Measurements from ENCODE around the gene CALN1. TPM values are rescaled to one million over a fixed set of nuclear protein-coding genes. Genes with fewer than 3 reads are reported as not detected.

Gene CALN1
- polyA plus RNA-seq, 1 donor from 2014 or later = 7.8 TPM

GRCh38 chr7:72275382-72276070 lies 136.6 kb downstream of the CALN1 start:
- H3K36me3 ChIP-seq (ENCODE audit: insufficient read depth, low read length) = no peaks in the 10 kb centered on the region
- H4K20me1 ChIP-seq (ENCODE audit: insufficient read depth) = no peaks in the 10 kb centered on the region
- H2AFZ ChIP-seq (ENCODE audit: low read depth, low read length) = no peak overlapping the region
- no peaks in the 10 kb centered on the region for H3K9me2 ChIP-seq (ENCODE audit: insufficient read depth, low read length)
- no peaks in the 10 kb centered on the region for H3K27me3 ChIP-seq (ENCODE audit: insufficient read depth, low read depth, low read length)
- H3K79me2 ChIP-seq (replicated peaks; ENCODE audit: insufficient read depth, low read length) = no peaks in the 10 kb centered on the region
- H3K9me3 ChIP-seq (ENCODE audit: low read length) = peaks cover 5% of the 10 kb centered on the region
- no peak overlapping the region for H3K4me3 ChIP-seq (ENCODE audit: low read length)
- H3F3A ChIP-seq (ENCODE audit: insufficient read depth, low read length, poor library complexity, severe bottlenecking) = no peaks in the 10 kb centered on the region
- no peak overlapping the region for H3K9ac ChIP-seq (ENCODE audit: low read length)
- H3K27ac ChIP-seq (ENCODE audit: low read length) = no peak overlapping the region
- no peak overlapping the region for H3K4me2 ChIP-seq (ENCODE audit: low read length)
- TF ChIP-seq TAF1 (IDR thresholded peaks at IDR 0.05; ENCODE audit: low read depth) (no peak), POLR2AphosphoS5 (IDR thresholded peaks at IDR 0.05) (no peak), EZH2 (IDR thresholded peaks at IDR 0.05; ENCODE audit: borderline replicate concordance, insufficient read depth, low read length, poor library complexity, severe bottlenecking) (no peak), RAD21 (conservative IDR thresholded peaks at IDR 0.05) (no peak), CTCF (IDR thresholded peaks at IDR 0.05; ENCODE audit: poor library complexity, severe bottlenecking) (no peak), EP300 (conservative IDR thresholded peaks at IDR 0.05; ENCODE audit: poor library complexity, severe bottlenecking) (no peak), REST (IDR thresholded peaks at IDR 0.05; ENCODE audit: borderline replicate concordance) (no peak), MXI1 (conservative IDR thresholded peaks at IDR 0.05; ENCODE audit: poor library complexity, severe bottlenecking) (no peak), SMC3 (conservative IDR thresholded peaks at IDR 0.05; ENCODE audit: poor library complexity) (no peak)

DNA sequence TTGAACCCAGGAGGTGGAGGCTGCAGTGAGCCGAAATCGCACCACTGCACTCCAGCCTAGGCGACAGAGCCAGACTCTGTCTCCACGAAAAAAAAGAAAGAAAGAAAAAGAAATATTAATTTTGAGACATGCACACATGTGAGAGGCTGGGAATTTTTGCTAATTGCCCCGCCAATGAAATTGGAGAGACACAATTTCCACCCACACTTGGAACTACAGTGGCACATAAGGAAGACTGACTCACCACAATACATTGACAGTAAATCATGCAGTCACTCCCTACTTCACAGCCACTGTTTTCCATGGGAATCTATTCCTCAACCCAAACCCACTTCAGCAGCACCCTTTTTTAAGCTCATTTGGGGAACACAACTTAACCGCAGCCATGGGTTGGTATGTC lies 139.7 kb downstream of the CALN1 start:
- Histone ChIP-seq H3K9me2 (ENCODE audit: insufficient read depth, low read length) (no peaks in the 10 kb centered on the region), H2AFZ (ENCODE audit: low read depth, low read length) (no peak overlapping the region), H3K27ac (ENCODE audit: low read length) (no peak overlapping the region), H3K36me3 (ENCODE audit: insufficient read depth, low read length) (no peaks in the 10 kb centered on the region), H3K79me2 (replicated peaks; ENCODE audit: insufficient read depth, low read length) (no peaks in the 10 kb centered on the region), H3K4me2 (ENCODE audit: low read length) (no peak overlapping the region), H4K20me1 (ENCODE audit: insufficient read depth) (no peaks in the 10 kb centered on the region), H3K4me3 (ENCODE audit: low read length) (no peak overlapping the region), H3K27me3 (ENCODE audit: insufficient read depth, low read depth, low read length) (no peaks in the 10 kb centered on the region), H3K9me3 (ENCODE audit: low read length) (peaks cover 5% of the 10 kb centered on the region), H3F3A (ENCODE audit: insufficient read depth, low read length, poor library complexity, severe bottlenecking) (no peaks in the 10 kb centered on the region), H3K9ac (ENCODE audit: low read length) (no peak overlapping the region)
- no peak for TF ChIP-seq CTCF (IDR thresholded peaks at IDR 0.05; ENCODE audit: poor library complexity, severe bottlenecking)

Data from neural cell (in vitro differentiated cells).